SU-DHL-6 (cell line): ENCODE data around the gene MKS1.

Source experiments
- CTCF ChIP-seq: fragments of 200-600 bp; sonication (generic); IDR thresholded peaks from one replicate; pipeline ENCODE4 v1.5.1; 2017; ENCODE audit warnings: antibody characterized with exemption, mild to moderate bottlenecking, low read length, moderate library complexity; ENCODE audit not compliant: insufficient read depth, poor library complexity, severe bottlenecking
- EZH2phosphoT487 ChIP-seq: fragments of 200-600 bp; sonication (generic), shearing (Covaris generic); conservative IDR thresholded peaks from 2 replicates; pipeline ENCODE4 v1.6.1; 2018; ENCODE audit warnings: mild to moderate bottlenecking, antibody characterized with exemption, low read length, moderate library complexity, mixed read lengths

- TF ChIP-seq CTCF = no peak
- TF ChIP-seq EZH2phosphoT487 = no peak
These were observed 5.3 kb upstream of the MKS1 start for GRCh38 chr17:58224315-58224714.
